ENCODE results near the gene CNPY2. TPM values are rescaled to one million over a fixed set of nuclear protein-coding genes. Genes with fewer than 3 reads are reported as not detected.
A peak's percentile ranks its signal among the peaks of the same experiment; 100 is the strongest.
"Not testable (repeated sequence)": the region's sequence is repeated elsewhere in the genome, so short reads cannot be mapped to it uniquely, and the experiment has no call there.

CNPY2 gene
- total and polyA plus RNA-seq, 2 donors (not counting 3 experiments of a cell fraction or from before 2014, with no cell fraction given): 183 to 256 TPM

GRCh38 chr12:56266693-56267442 lies 48.9 kb downstream of the CNPY2 start, which contains the start of gene COQ10A:
Gene COQ10A, plus strand, starts transcription at chr12:56266942. Its CDS starts 177 bp downstream, at chr12:56267119.
- DNase-seq (ENCODE audit: low read depth, low spot score) (peak; percentile 86), FAIRE-seq (peak; percentile 86)
- peak within 1 kb of the TSS; percentile 79 for H2AFZ ChIP-seq (ENCODE audit: low read depth, low read length)
- ChIA-PET CTCF (interaction anchor here (0.7 to 3.5 kb wide), 4 partner anchors 9 to 197 kb away, joined by 3 to 27 read pairs (median 8); partner anchors contain the start of genes ANKRD52 and SMARCC2), POLR2A (interaction anchor here (0.8 to 1.6 kb wide), 2 partner anchors 10 to 13 kb away, joined by 3 to 5 read pairs; no protein-coding TSS in a partner anchor)
- no peaks in the 10 kb centered on the region for H3K9me1 ChIP-seq (replicated peaks; ENCODE audit: control insufficient read depth, extremely low read depth, insufficient read depth, low read length)
- no peaks in the 10 kb centered on the region for H3K79me2 ChIP-seq (ENCODE audit: control insufficient read depth, insufficient read depth, low read length)
- H3K4me2 ChIP-seq (ENCODE audit: insufficient read depth, low read length): peak within 1 kb of the TSS; percentile 80
- H3K27me3 ChIP-seq (ENCODE audit: control insufficient read depth in 2 of 2, insufficient read depth in 2 of 2, low read length in 2 of 2): no peaks in the 10 kb centered on the region
- no TSS peak for BruUV-seq (replicated peaks)
- H3K27ac ChIP-seq (ENCODE audit: insufficient read depth, low read depth, low read length): peak within 1 kb of the TSS; percentile 61
- no peak for TF ChIP-seq GATA2 (IDR thresholded peaks at IDR 0.05; ENCODE audit: insufficient read depth, insufficient read length, low read depth, low read length)
- TF ChIP-seq POLR2A (IDR thresholded peaks at IDR 0.05; ENCODE audit: low read depth, low read length): peak; percentile 90
- no peak for TF ChIP-seq JUN (IDR thresholded peaks at IDR 0.05; ENCODE audit: borderline replicate concordance, insufficient read depth, insufficient read length, low read depth)
- peak; percentile 24 to 60 for TF ChIP-seq CTCF (IDR thresholded peaks at IDR 0.05; ENCODE audit: extremely low read depth in 1 of 2, insufficient read depth in 1 of 2, low read depth in 1 of 2, low read length in 2 of 2)
- TF ChIP-seq MYC (IDR thresholded peaks at IDR 0.05; ENCODE audit: low read depth, low read length): no peak
- no peak for TF ChIP-seq MAX (IDR thresholded peaks at IDR 0.05; ENCODE audit: insufficient read depth, insufficient read length)
- TF ChIP-seq POLR2AphosphoS5 (IDR thresholded peaks at IDR 0.05; ENCODE audit: insufficient read depth, low read depth, low read length): peak; percentile 90
- no peak for TF ChIP-seq FOS (IDR thresholded peaks at IDR 0.05; ENCODE audit: borderline replicate concordance, insufficient read depth, low read length)
- no peak for TF ChIP-seq EZH2 (IDR thresholded peaks at IDR 0.05; ENCODE audit: borderline replicate concordance, low read depth, low read length, severe bottlenecking)
- dilution Hi-C loops (cut with MboI; ENCODE audit: extremely low pct_ligation_motif_present, low sequenced_read_pairs): no loop called here
- H3K9ac ChIP-seq (replicated peaks; ENCODE audit: extremely low read depth, insufficient read depth, low read length): peak within 1 kb of the TSS; percentile 69
- peaks cover 0 to 4% of the 10 kb centered on the region in 2 experiments for H3K36me3 ChIP-seq (ENCODE audit: control insufficient read depth in 2 of 2, extremely low read depth in 1 of 2, insufficient read depth in 2 of 2, low read length in 2 of 2)
- H3K9me3 ChIP-seq (replicated peaks; ENCODE audit: control insufficient read depth, insufficient read depth, low read length): no peaks in the 10 kb centered on the region
- H3K4me3 ChIP-seq (replicated peaks in 1 of 3; ENCODE audit: insufficient read depth in 1 of 3, low read depth in 1 of 3, low read length in 3 of 3): peak within 1 kb of the TSS; percentile 25 to 50 (median 43)
- H3K4me1 ChIP-seq (ENCODE audit: control insufficient read depth, extremely low read depth, insufficient read depth, low read length): peaks cover 4% of the 10 kb centered on the region
- no peaks in the 10 kb centered on the region for H4K20me1 ChIP-seq (replicated peaks; ENCODE audit: control insufficient read depth, extremely low read depth, insufficient read depth, low read length)
- intact Hi-C loops (cut with micrococcal nuclease): loop anchor here (1.0 to 5.0 kb wide), 5 partner anchors 9 to 195 kb away; partner anchors contain the start of genes ANKRD52, CS and NABP2

- DNase-seq (ENCODE audit: low read depth, low spot score); H3K27me3 ChIP-seq (ENCODE audit: control insufficient read depth in 2 of 2, insufficient read depth in 2 of 2, low read length in 2 of 2); H4K20me1 ChIP-seq (replicated peaks; ENCODE audit: control insufficient read depth, extremely low read depth, insufficient read depth, low read length); H3K9me1 ChIP-seq (replicated peaks; ENCODE audit: control insufficient read depth, extremely low read depth, insufficient read depth, low read length); H3K79me2 ChIP-seq (ENCODE audit: control insufficient read depth, insufficient read depth, low read length); H3K4me1 ChIP-seq (ENCODE audit: control insufficient read depth, extremely low read depth, insufficient read depth, low read length); H3K9me3 ChIP-seq (replicated peaks; ENCODE audit: control insufficient read depth, insufficient read depth, low read length); dilution Hi-C loops (cut with MboI; ENCODE audit: extremely low pct_ligation_motif_present, low sequenced_read_pairs); BruUV-seq (replicated peaks); FAIRE-seq; H3K36me3 ChIP-seq (ENCODE audit: control insufficient read depth in 2 of 2, extremely low read depth in 1 of 2, insufficient read depth in 2 of 2, low read length in 2 of 2): not testable (repeated sequence)
- Histone ChIP-seq H3K27ac (ENCODE audit: insufficient read depth, low read depth, low read length) (peak overlapping the region; percentile 61), H2AFZ (ENCODE audit: low read depth, low read length) (peak overlapping the region; percentile 40), H3K9ac (replicated peaks; ENCODE audit: extremely low read depth, insufficient read depth, low read length) (peak overlapping the region; percentile 69), H3K4me3 (replicated peaks in 1 of 3; ENCODE audit: insufficient read depth in 1 of 3, low read depth in 1 of 3, low read length in 3 of 3) (peak overlapping the region; percentile 25 to 50 (median 43)), H3K4me2 (ENCODE audit: insufficient read depth, low read length) (peak overlapping the region; percentile 80)
- intact Hi-C loops (cut with micrococcal nuclease): loop anchor here (1.0 to 5.0 kb wide), 3 partner anchors 8 to 196 kb away; partner anchors contain the start of genes ANKRD52 and NABP2
- CTCF ChIA-PET: interaction anchor here (0.7 to 3.5 kb wide), 4 partner anchors 9 to 198 kb away, joined by 3 to 27 read pairs (median 8); partner anchors contain the start of genes ANKRD52 and SMARCC2
- POLR2A ChIA-PET: interaction anchor here (1.6 kb wide), 1 partner anchor 13 kb away, joined by 5 read pairs; no protein-coding TSS in a partner anchor
These were observed 49.6 kb downstream of the CNPY2 start for GRCh38 chr12:56266068-56266692.
